Measurements from ENCODE around the gene CSF1.

DNA sequence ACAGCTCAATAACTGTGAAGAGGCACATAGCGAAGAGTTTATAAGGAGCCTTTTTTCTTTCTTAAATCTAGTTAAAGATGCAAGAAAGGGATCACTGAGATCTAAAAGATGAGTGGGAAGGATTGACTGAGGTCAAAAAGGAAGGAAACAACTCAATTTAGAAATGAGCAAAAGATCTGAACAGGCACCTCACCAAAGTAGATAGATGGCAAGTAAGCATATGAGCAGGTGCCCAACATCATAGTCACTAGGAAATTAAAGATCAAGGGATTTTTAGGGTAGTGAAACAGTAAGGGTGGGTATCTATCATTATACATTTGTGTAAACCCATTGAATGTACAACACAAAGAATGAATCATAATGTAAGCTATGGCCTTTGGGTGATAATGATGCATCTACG, 44.6 kb upstream of the CSF1 start:
- TF ChIP-seq, protein P1, sequence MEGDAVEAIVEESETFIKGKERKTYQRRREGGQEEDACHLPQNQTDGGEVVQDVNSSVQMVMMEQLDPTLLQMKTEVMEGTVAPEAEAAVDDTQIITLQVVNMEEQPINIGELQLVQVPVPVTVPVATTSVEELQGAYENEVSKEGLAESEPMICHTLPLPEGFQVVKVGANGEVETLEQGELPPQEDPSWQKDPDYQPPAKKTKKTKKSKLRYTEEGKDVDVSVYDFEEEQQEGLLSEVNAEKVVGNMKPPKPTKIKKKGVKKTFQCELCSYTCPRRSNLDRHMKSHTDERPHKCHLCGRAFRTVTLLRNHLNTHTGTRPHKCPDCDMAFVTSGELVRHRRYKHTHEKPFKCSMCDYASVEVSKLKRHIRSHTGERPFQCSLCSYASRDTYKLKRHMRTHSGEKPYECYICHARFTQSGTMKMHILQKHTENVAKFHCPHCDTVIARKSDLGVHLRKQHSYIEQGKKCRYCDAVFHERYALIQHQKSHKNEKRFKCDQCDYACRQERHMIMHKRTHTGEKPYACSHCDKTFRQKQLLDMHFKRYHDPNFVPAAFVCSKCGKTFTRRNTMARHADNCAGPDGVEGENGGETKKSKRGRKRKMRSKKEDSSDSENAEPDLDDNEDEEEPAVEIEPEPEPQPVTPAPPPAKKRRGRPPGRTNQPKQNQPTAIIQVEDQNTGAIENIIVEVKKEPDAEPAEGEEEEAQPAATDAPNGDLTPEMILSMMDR (conservative IDR thresholded peaks at IDR 0.05; ENCODE audit: low read depth in 2 of 2): no peak
- TF ChIP-seq STAT1 (IDR thresholded peaks at IDR 0.05; ENCODE audit: unreplicated experiment): no peak
- TF ChIP-seq, protein P2, sequence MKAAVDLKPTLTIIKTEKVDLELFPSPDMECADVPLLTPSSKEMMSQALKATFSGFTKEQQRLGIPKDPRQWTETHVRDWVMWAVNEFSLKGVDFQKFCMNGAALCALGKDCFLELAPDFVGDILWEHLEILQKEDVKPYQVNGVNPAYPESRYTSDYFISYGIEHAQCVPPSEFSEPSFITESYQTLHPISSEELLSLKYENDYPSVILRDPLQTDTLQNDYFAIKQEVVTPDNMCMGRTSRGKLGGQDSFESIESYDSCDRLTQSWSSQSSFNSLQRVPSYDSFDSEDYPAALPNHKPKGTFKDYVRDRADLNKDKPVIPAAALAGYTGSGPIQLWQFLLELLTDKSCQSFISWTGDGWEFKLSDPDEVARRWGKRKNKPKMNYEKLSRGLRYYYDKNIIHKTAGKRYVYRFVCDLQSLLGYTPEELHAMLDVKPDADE (IDR thresholded peaks at IDR 0.05): no peak
- TF ChIP-seq POLR2AphosphoS5 (IDR thresholded peaks at IDR 0.05; ENCODE audit: low read depth): no peak
- TF ChIP-seq ZNF114 (CRISPR knock-in tag; IDR thresholded peaks at IDR 0.05): no peak

Data from GM23338 (cell line).